Measurements from ENCODE around the gene GOLGA6L7.
"Not testable (repeated sequence)": the region's sequence is repeated elsewhere in the genome, so short reads cannot be mapped to it uniquely, and the experiment has no call there.

- TF ChIP-seq POLR2A, CTCF (IDR thresholded peaks at IDR 0.05): not testable (repeated sequence)
Observed at GRCh38 chr15:28847247-28847646, 1.2 kb downstream of the GOLGA6L7 start.

All from heart left ventricle (tissue), 13 donors.